Renal pelvis (tissue), 4 donors: ENCODE data around the gene ABCC8. TPM values are rescaled to one million over a fixed set of nuclear protein-coding genes. Genes with fewer than 3 reads are reported as not detected.
"Not testable (repeated sequence)": the region's sequence is repeated elsewhere in the genome, so short reads cannot be mapped to it uniquely, and the experiment has no call there.

Experiments
- DNase-seq: peaks from one replicate; pipeline ENCODE4 v3.0.0-alpha.2; 2013
- polyA plus RNA-seq, 3 donors: library from polyadenylated mRNA; unstranded; fragments of 120-200 nt; gene quantifications; one replicate each; pipeline ENCODE4 v1.2.1, GENCODE V29; 2013; ENCODE audit not compliant: insufficient read length in 3 of 3

Gene ABCC8
- polyA plus RNA-seq, 3 donors, result 1.1 to 2.5 (median 1.7) TPM

- DNase-seq, result no peak
Observed at GRCh38 chr11:17428925-17429324, 47.7 kb downstream of the ABCC8 start.

- no peak for DNase-seq
Observed at GRCh38 chr11:17428261-17428660, 48.4 kb downstream of the ABCC8 start.

- not testable (repeated sequence) for DNase-seq
Observed at GRCh38 chr11:17426233-17426632, 50.4 kb downstream of the ABCC8 start.

GRCh38 chr11:17423533-17424310 is 52.9 kb downstream of the ABCC8 start:
- DNase-seq, result no peak

GRCh38 chr11:17421781-17422180 is 54.9 kb downstream of the ABCC8 start:
- no peak for DNase-seq

GRCh38 chr11:17418444-17419081 is 58.1 kb downstream of the ABCC8 start:
- DNase-seq, result no peak

GRCh38 chr11:17416492-17416891 is 60.2 kb downstream of the ABCC8 start:
- no peak for DNase-seq

- DNase-seq, result no peak
Observed at GRCh38 chr11:17415523-17416104, 61.0 kb downstream of the ABCC8 start.

- no peak for DNase-seq
Observed at GRCh38 chr11:17414992-17415391, 61.7 kb downstream of the ABCC8 start.

- DNase-seq, result no peak
Observed at GRCh38 chr11:17414317-17414737, 62.3 kb downstream of the ABCC8 start.

GRCh38 chr11:17413414-17414316 is 63.0 kb downstream of the ABCC8 start:
- DNase-seq, result no peak

- DNase-seq, result no peak
Observed at GRCh38 chr11:17412488-17413180, 64.0 kb downstream of the ABCC8 start.

- DNase-seq, result no peak
Observed at GRCh38 chr11:17411418-17411817, 65.2 kb downstream of the ABCC8 start.

GRCh38 chr11:17410606-17411379 is 65.9 kb downstream of the ABCC8 start:
- no peak for DNase-seq

GRCh38 chr11:17408641-17409040 is 68.0 kb downstream of the ABCC8 start:
- no peak for DNase-seq

- DNase-seq, result no peak
Observed at GRCh38 chr11:17408026-17408425, 68.6 kb downstream of the ABCC8 start.

GRCh38 chr11:17407575-17407974 is 69.1 kb downstream of the ABCC8 start:
- no peak for DNase-seq

- no peak for DNase-seq
Observed at GRCh38 chr11:17406818-17407149, 69.9 kb downstream of the ABCC8 start.

GRCh38 chr11:17406082-17406817 is 70.4 kb downstream of the ABCC8 start:
- DNase-seq, result no peak
